ENCODE data around the gene MLLT6.

MLLT6 gene

GRCh38 chr17:38676706-38677504, 28.2 kb upstream of the MLLT6 start:
- peak; percentile 60 to 67 for DNase-seq

- DNase-seq: no peak
These were observed 27.3 kb upstream of the MLLT6 start for GRCh38 chr17:38677819-38678218.

- DNase-seq: no peak
These were observed 24.0 kb upstream of the MLLT6 start for GRCh38 chr17:38681096-38681495.

- DNase-seq: peak; percentile 21 to 25
These were observed 19.6 kb upstream of the MLLT6 start for GRCh38 chr17:38685491-38685890.

- DNase-seq: no peak
These were observed 17.8 kb upstream of the MLLT6 start for GRCh38 chr17:38687286-38687685.

- DNase-seq: no peak
These were observed 14.7 kb upstream of the MLLT6 start for GRCh38 chr17:38690386-38690785.

GRCh38 chr17:38691154-38691553, 13.9 kb upstream of the MLLT6 start:
- no peak for DNase-seq

GRCh38 chr17:38693700-38694329, 11.3 kb upstream of the MLLT6 start:
- DNase-seq: peak; percentile 33 to 43

GRCh38 chr17:38697061-38697820, 7.8 kb upstream of the MLLT6 start:
- DNase-seq: no peak

- DNase-seq: no peak
These were observed 6.3 kb upstream of the MLLT6 start for GRCh38 chr17:38698760-38699159.

GRCh38 chr17:38701504-38702165, 3.4 kb upstream of the MLLT6 start:
- DNase-seq: no peak

GRCh38 chr17:38702166-38702915, 2.7 kb upstream of the MLLT6 start:
- DNase-seq: peak; percentile 74 to 77

- no peak for DNase-seq
These were observed 1.9 kb upstream of the MLLT6 start for GRCh38 chr17:38702916-38703741.

GRCh38 chr17:38703742-38704605, 1.1 kb upstream of the MLLT6 start:
- no peak for DNase-seq

GRCh38 chr17:38705523-38705802, 390 bp downstream of the MLLT6 start:
- no peak for DNase-seq

- peak in 1 of 2 donors; percentile 37 for DNase-seq
These were observed 881 bp downstream of the MLLT6 start for GRCh38 chr17:38705803-38706504.

GRCh38 chr17:38706505-38707216, 1.6 kb downstream of the MLLT6 start:
- no peak for DNase-seq

- DNase-seq: no peak
These were observed 2.7 kb downstream of the MLLT6 start for GRCh38 chr17:38707678-38708351.

All from hippocampal formation (tissue), 2 donors.